GM12892 (cell line): ENCODE results near the gene AGFG1.
"Not testable (repeated sequence)": the region's sequence is repeated elsewhere in the genome, so short reads cannot be mapped to it uniquely, and the experiment has no call there.

ENCODE experiments used
- POLR2A ChIP-seq: IDR thresholded peaks from 2 replicates; pipeline ENCODE4 v1.6.1; 2011; ENCODE audit warnings: low read depth, low read length, control low read depth
- POLR2AphosphoS5 ChIP-seq: IDR thresholded peaks from 2 replicates; pipeline ENCODE4 v1.6.1; 2011; ENCODE audit warnings: low read depth, low read length, control low read depth

GRCh38 chr2:227598835-227599503 is 127.0 kb downstream of the AGFG1 start, which contains the start of gene SCYGR2:
- not testable (repeated sequence) for TF ChIP-seq POLR2A, POLR2AphosphoS5
